Natural killer cell (primary cell): ENCODE data around the gene SLC4A9. TPM values are rescaled to one million over a fixed set of nuclear protein-coding genes. Genes with fewer than 3 reads are reported as not detected.

Experiments used
- ATAC-seq, 3 donors: fragments of 150-1000 bp in 2 of 3; fragments of 200-7000 bp in 1 of 3; cut with Tn5 transposase; 1 replicate in 1 of 3; 2 replicates in 2 of 3; pipeline ENCODE4 v1.10.0; 2021; ENCODE audit warnings: mild to moderate bottlenecking in 2 of 3, moderate library complexity in 2 of 3
- DNase-seq, 2 donors: peaks; one replicate each; pipeline versions ENCODE4 v3.0.0 to v3.0.0-alpha.2; 2013 to 2021; ENCODE audit warnings: mixed read lengths in 1 of 2
- H3K27ac ChIP-seq: one replicate; pipeline ENCODE4 v1.5.1; 2013; ENCODE audit warnings: mild to moderate bottlenecking, low read length
- H3K27me3 ChIP-seq: one replicate; pipeline ENCODE4 v1.6.1; 2013; ENCODE audit warnings: low read length; ENCODE audit not compliant: control insufficient read depth, insufficient read depth
- H3K36me3 ChIP-seq: one replicate; pipeline ENCODE4 v1.6.1; 2013; ENCODE audit warnings: low read length; ENCODE audit not compliant: control insufficient read depth, insufficient read depth
- H3K4me1 ChIP-seq: one replicate; pipeline ENCODE4 v1.6.1; 2013; ENCODE audit warnings: low read length; ENCODE audit not compliant: control insufficient read depth, insufficient read depth
- H3K4me3 ChIP-seq: one replicate; pipeline ENCODE4 v1.5.1; 2013; ENCODE audit warnings: low read length
- H3K9me3 ChIP-seq: one replicate; pipeline ENCODE4 v1.6.1; 2013; ENCODE audit warnings: low read length; ENCODE audit not compliant: control insufficient read depth, insufficient read depth
- H3K27ac Mint-ChIP-seq, 2 donors: one replicate each; pipeline ENCODE4 v1.8.0; 2022; ENCODE audit warnings: mild to moderate bottlenecking in 2 of 2, mixed read lengths in 2 of 2, moderate library complexity in 1 of 2
- H3K27me3 Mint-ChIP-seq, 2 donors: one replicate each; pipeline ENCODE4 v1.8.0; 2022; ENCODE audit warnings: low read depth in 2 of 2, mixed read lengths in 2 of 2
- H3K36me3 Mint-ChIP-seq: one replicate; pipeline ENCODE4 v1.8.0; 2022; ENCODE audit warnings: mixed read lengths
- H3K4me1 Mint-ChIP-seq, 2 donors: one replicate each; pipeline ENCODE4 v1.8.0; 2022; ENCODE audit warnings: mixed read lengths in 2 of 2
- H3K4me3 Mint-ChIP-seq: one replicate; pipeline ENCODE4 v1.8.0; 2022; ENCODE audit warnings: mild to moderate bottlenecking, moderate library complexity, mixed read lengths
- H3K9me3 Mint-ChIP-seq, 2 donors: one replicate each; pipeline ENCODE4 v1.8.0; 2022; ENCODE audit warnings: mixed read lengths in 2 of 2
- CTCF ChIP-seq: fragments of 200-600 bp; IDR thresholded peaks from one replicate; pipeline ENCODE4 v1.8.0; 2022; ENCODE audit warnings: antibody characterized with exemption
- WGBS: methylation state at CpG from one replicate; pipeline ENCODE4 v1.1.7; 2013; ENCODE audit warnings: missing lambda C conversion rate; ENCODE audit not compliant: insufficient coverage; 5-methylcytosine and 5-hydroxymethylcytosine counted together
- intact Hi-C: fragments of 100-400 bp; cut with micrococcal nuclease; formaldehyde crosslinking; loops from one replicate; pipeline ENCODE4 v1.14.2; 2022
- total RNA-seq, 4 donors: library from RNA; stranded (reverse); fragments of 120-200 nt in 1 of 4; gene quantifications; one replicate each; pipeline versions ENCODE4 v1.2.3 to v1.2.4, GENCODE V29; 2013 to 2022

The SLC4A9 gene
- total RNA-seq, 3 donors from 2014 or later (not counting 1 experiment from before 2014, with no cell fraction given), result not detected

GRCh38 chr5:140364472-140364765 is 4.4 kb downstream of the SLC4A9 start:
- peaks cover 8% of the 10 kb centered on the region for H3K4me1 ChIP-seq
- no peak overlapping the region for H3K4me3 Mint-ChIP-seq
- WGBS, result 100% methylated on average over 2 of the region's 3 CpGs
- no peak for DNase-seq
- no peaks in the 10 kb centered on the region for H3K9me3 ChIP-seq
- no peak overlapping the region for H3K4me3 ChIP-seq
- no peak overlapping the region for H3K27ac Mint-ChIP-seq
- intact Hi-C loops, result no loop called here
- ATAC-seq, result no peak
- H3K9me3 Mint-ChIP-seq, result no peaks in the 10 kb centered on the region
- no peaks in the 10 kb centered on the region for H3K36me3 ChIP-seq
- TF ChIP-seq CTCF, result no peak
- H3K27ac ChIP-seq, result no peak overlapping the region
- H3K36me3 Mint-ChIP-seq, result no peaks in the 10 kb centered on the region
- peaks cover 5 to 6% of the 10 kb centered on the region in 2 donors for H3K4me1 Mint-ChIP-seq
- no peaks in the 10 kb centered on the region for H3K27me3 ChIP-seq
- H3K27me3 Mint-ChIP-seq, result no peaks in the 10 kb centered on the region

GRCh38 chr5:140365282-140365681 is 5.3 kb downstream of the SLC4A9 start:
- 69% methylated on average over 3 of the region's 3 CpGs for WGBS
- no peaks in the 10 kb centered on the region for H3K9me3 ChIP-seq
- H3K4me1 Mint-ChIP-seq, result peaks cover 5 to 6% of the 10 kb centered on the region in 2 donors
- TF ChIP-seq CTCF, result no peak
- no peaks in the 10 kb centered on the region for H3K36me3 Mint-ChIP-seq
- intact Hi-C loops, result no loop called here
- H3K27ac Mint-ChIP-seq, result no peak overlapping the region
- no peak overlapping the region for H3K4me3 Mint-ChIP-seq
- H3K9me3 Mint-ChIP-seq, result no peaks in the 10 kb centered on the region
- no peak overlapping the region for H3K4me3 ChIP-seq
- DNase-seq (no peak), ATAC-seq (no peak)
- no peak overlapping the region for H3K27ac ChIP-seq
- H3K4me1 ChIP-seq, result peaks cover 8% of the 10 kb centered on the region
- no peaks in the 10 kb centered on the region for H3K27me3 Mint-ChIP-seq
- H3K36me3 ChIP-seq, result no peaks in the 10 kb centered on the region
- no peaks in the 10 kb centered on the region for H3K27me3 ChIP-seq

GRCh38 chr5:140365941-140366340 is 5.9 kb downstream of the SLC4A9 start:
- peaks cover 8% of the 10 kb centered on the region for H3K4me1 ChIP-seq
- no peaks in the 10 kb centered on the region for H3K9me3 Mint-ChIP-seq
- no peak overlapping the region for H3K27ac Mint-ChIP-seq
- no peaks in the 10 kb centered on the region for H3K27me3 ChIP-seq
- H3K36me3 Mint-ChIP-seq, result no peaks in the 10 kb centered on the region
- no peak overlapping the region for H3K4me3 ChIP-seq
- no peaks in the 10 kb centered on the region for H3K36me3 ChIP-seq
- no peak overlapping the region for H3K4me3 Mint-ChIP-seq
- ATAC-seq (no peak), DNase-seq (no peak)
- 97% methylated on average over 4 of the region's 4 CpGs for WGBS
- no peaks in the 10 kb centered on the region for H3K9me3 ChIP-seq
- H3K4me1 Mint-ChIP-seq, result peaks cover 5 to 6% of the 10 kb centered on the region in 2 donors
- TF ChIP-seq CTCF, result no peak
- intact Hi-C loops, result no loop called here
- H3K27me3 Mint-ChIP-seq, result no peaks in the 10 kb centered on the region
- H3K27ac ChIP-seq, result no peak overlapping the region

GRCh38 chr5:140366589-140367255 is 6.7 kb downstream of the SLC4A9 start:
- 88% methylated on average over 6 of the region's 7 CpGs for WGBS
- DNase-seq (no peak), ATAC-seq (no peak)
- H3K4me3 Mint-ChIP-seq, result no peak overlapping the region
- Histone ChIP-seq H3K36me3 (no peaks in the 10 kb centered on the region), H3K4me1 (peaks cover 8% of the 10 kb centered on the region), H3K9me3 (no peaks in the 10 kb centered on the region), H3K27ac (no peak overlapping the region), H3K4me3 (no peak overlapping the region), H3K27me3 (no peaks in the 10 kb centered on the region)
- H3K4me1 Mint-ChIP-seq, result peaks cover 5 to 6% of the 10 kb centered on the region in 2 donors
- H3K27me3 Mint-ChIP-seq, result no peaks in the 10 kb centered on the region
- H3K36me3 Mint-ChIP-seq, result no peaks in the 10 kb centered on the region
- no peak overlapping the region for H3K27ac Mint-ChIP-seq
- no peak for TF ChIP-seq CTCF
- intact Hi-C loops, result no loop called here
- no peaks in the 10 kb centered on the region for H3K9me3 Mint-ChIP-seq
